COLO829 (cell line): ENCODE measurements around the gene EHD2.
"Not testable (repeated sequence)": the region's sequence is repeated elsewhere in the genome, so short reads cannot be mapped to it uniquely, and the experiment has no call there.

Source experiments
- DNase-seq: peaks from one replicate; pipeline ENCODE4 v3.0.0; 2012; ENCODE audit warnings: low spot score

Gene EHD2

GRCh38 chr19:47714855-47715254 lies 1.6 kb downstream of the EHD2 start:
- DNase-seq, result not testable (repeated sequence)

- no peak for DNase-seq
Measured at GRCh38 chr19:47716270-47716937, 3.2 kb downstream of the EHD2 start.

- DNase-seq, result not testable (repeated sequence)
Measured at GRCh38 chr19:47718415-47719046, 5.3 kb downstream of the EHD2 start.

- peak; percentile 26 for DNase-seq
Measured at GRCh38 chr19:47719047-47719859, 6.0 kb downstream of the EHD2 start.

DNA sequence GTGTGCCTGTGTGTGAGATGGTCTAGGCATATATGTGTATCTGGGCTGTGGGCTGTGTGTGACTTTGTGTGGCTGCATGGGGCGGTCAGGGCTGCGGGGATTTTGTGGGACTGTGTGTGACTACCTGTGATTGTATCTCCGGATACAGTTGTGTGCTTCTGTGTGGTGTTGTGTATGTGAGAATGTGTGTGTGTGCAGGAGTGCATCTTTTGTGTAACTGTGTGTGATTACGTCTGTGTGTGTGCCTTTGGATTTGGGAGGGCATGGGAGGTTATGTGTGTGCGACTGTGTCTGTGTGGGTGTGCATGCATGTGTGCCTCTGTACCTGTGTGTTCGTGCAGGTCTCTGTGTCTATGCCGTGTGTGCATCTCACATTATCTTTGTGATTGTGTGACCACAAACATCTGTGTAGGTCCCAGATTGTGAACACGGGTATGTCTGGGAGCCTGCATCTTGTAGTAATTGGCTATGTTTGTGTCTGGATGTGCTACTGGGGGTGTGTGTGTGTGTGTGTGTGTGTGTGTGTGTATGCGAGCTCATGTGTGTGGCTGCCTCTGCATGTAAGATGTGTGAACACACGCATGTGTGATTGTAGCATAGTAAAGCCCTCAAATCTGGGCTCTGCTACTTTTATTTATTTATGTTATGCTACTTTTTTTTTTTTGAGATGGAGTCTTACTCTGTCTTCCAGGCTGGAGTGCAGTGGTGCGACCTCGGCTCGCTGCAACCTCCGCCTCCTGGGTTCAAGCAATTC lies 7.6 kb downstream of the EHD2 start:
- no peak for DNase-seq

DNA sequence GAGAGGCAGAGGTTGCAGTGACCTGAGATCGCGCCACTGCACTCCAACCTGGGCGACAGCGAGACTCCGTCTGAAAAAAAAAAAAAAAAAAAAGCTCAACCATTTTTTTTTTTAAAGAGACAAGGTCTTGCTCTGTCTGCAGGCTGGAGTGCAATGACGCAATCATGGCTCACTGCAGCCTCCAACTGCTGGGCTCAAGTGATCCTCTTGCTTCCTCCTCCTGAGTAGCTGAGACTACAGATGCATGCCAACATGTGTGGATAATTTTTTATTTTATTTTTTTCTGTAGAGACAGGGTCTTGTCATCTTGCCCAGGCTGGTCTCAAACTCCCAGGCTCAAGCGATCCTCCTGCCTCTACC lies 10.3 kb downstream of the EHD2 start:
- no peak for DNase-seq

GRCh38 chr19:47725759-47726401 lies 12.7 kb downstream of the EHD2 start:
- no peak for DNase-seq

- DNase-seq, result no peak
Measured at GRCh38 chr19:47726467-47726866, 13.2 kb downstream of the EHD2 start.

DNA sequence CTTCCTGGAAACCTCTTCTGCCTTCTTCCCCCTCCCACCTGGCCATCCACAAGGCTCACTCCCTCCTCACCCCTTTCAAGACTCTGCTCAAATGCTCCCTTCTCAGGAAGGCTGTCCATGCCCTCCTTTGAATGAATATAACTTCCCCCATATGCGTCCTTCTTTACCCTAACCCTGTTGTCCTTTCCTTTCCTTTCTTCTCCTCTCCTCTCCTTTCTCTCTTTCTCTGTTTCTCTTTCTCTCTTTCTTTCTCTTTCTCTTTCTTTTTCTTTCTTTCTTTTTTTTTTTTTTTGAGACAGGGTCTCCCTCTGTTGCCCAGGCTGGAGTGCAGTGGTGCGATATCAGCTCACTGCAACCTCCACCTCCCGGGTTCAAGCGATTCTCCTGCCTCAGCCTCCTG lies 15.1 kb downstream of the EHD2 start:
- DNase-seq, result not testable (repeated sequence)

GRCh38 chr19:47729468-47729798 lies 16.2 kb downstream of the EHD2 start:
- DNase-seq, result no peak

DNA sequence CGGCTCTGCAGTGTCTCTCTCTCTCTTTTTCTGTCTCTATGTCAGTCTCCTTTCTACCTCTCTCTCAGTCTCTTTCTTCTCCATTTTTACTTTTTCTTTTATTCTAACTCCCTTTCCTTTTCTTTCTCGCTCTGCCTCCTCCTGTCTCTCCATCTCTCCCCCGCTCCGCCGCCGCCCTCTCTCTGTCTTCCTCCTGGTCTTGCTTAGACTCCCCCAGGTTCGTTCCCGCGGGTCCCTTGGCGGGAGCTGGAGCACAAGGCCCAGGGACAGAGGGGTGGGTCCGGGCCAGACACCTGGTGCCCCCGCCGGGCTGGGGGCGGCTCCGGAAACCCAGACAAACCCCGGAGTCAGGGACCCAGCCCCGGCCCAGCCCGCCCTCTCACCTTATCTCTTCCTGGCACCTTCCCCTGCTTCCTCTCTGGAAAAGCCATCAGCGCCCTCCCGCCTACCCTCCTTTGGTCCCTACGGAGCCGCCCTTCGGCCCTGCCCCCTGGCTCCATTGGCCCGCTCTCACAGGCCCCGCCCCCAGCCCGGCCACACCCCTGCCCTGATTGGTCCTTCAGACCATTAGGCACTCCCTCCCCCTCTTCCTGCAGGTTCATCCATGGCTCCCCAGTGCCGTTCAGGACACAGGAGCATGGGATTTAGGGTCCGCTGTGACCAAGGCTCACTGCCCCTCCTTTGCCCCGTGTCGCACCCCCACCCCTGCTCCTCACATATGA lies 16.7 kb downstream of the EHD2 start:
- no peak for DNase-seq

DNA sequence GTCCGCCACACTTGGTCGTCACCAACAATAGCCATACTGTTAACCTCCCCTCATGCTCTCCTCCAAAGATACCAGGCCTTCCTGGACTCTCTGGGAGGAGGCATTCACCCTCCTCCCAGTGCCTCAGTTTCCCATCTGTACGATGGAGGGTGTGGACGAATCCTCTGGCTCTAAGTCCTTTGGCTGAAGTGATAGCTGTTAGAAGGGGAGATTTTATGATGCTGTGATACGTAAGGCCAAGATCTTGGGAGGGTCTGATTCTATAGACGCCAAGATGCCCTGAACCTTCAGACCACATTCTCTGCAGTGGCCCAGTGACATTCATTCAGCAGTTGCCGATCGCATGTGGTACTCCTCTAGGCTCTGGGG lies 17.3 kb downstream of the EHD2 start:
- no peak for DNase-seq

DNA sequence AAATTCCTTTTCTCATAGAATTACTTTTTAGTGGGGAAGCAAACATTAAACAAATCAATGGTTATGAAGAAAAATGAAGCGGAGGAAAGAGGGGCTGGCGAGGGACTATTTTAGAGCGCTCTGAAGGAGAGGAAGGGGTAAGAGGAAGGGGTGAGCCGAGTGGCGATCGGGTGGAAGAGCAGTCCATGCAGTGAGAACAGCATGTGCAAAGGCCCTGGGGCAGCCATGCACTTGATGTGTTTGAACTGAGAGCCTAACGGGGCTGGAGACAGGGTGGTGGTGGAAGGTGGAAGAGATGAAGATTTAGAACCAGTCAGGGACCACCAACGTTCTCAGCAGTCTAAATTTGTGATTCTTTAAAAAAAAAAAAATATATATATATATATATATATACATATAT lies 17.7 kb downstream of the EHD2 start:
- no peak for DNase-seq

- DNase-seq, result no peak
Measured at GRCh38 chr19:47735131-47735530, 21.9 kb downstream of the EHD2 start.

DNA sequence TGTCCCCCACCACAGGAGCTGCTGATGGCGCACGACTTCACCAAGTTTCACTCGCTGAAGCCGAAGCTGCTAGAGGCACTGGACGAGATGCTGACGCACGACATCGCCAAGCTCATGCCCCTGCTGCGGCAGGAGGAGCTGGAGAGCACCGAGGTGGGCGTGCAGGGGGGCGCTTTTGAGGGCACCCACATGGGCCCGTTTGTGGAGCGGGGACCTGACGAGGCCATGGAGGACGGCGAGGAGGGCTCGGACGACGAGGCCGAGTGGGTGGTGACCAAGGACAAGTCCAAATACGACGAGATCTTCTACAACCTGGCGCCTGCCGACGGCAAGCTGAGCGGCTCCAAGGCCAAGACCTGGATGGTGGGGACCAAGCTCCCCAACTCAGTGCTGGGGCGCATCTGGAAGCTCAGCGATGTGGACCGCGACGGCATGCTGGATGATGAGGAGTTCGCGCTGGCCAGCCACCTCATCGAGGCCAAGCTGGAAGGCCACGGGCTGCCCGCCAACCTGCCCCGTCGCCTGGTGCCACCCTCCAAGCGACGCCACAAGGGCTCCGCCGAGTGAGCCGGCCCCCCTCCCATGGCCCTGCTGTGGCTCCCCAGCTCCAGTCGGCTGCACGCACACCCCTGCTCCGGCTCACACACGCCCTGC lies 27.8 kb downstream of the EHD2 start:
- DNase-seq, result no peak

DNA sequence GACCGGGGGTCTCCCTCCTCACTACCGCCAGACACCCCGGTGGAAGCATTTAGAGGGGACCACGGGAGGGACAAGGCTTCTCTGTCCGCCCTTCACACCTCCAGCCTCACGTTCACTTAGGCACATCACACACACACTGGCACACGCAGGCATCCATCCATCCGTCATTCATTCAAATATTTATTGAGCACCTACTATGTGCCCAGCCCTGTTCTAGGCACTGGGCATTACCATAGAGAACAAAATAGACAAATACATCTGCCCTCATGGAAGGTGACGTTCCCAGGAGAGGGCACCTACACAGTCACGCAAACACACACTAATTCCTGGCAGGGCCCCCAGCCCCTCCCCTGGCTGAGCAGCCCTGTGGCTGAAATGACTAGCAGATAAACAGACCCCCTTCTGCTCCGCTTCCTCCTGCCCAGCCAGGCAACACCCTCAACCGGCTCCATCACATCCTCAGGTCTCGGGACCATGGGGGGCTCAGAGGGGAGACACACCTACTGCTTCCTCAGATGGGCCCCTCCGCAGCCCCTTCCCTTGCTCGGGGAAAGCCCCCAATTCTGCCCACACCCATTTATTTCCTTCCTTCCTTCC lies 28.4 kb downstream of the EHD2 start:
- no peak for DNase-seq

DNA sequence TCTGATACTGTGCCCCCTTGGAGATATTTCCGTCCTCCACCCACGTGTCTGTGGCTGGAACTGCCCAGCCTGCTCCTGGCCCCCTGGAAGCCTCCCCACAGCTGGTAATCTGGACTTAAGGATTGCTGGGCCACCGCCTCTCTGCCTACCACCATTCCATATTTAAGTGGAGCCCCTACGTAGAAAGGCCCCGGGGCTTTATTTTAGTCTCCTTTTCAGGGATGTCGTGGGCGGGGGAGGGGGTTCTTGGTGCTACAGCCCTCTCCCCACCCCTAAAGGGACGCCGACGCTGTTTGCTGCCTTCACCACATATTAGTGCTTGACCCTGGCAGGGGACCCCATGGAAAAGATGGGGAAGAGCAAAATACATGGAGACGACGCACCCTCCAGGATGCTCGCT lies 29.4 kb downstream of the EHD2 start:
- no peak for DNase-seq

GRCh38 chr19:47745010-47745901 lies 32.0 kb downstream of the EHD2 start, which contains the start of gene NOP53:
Gene NOP53 (plus strand): TSS chr19:47745546. CDS start chr19:47745560, 14 bp downstream.
- peak; percentile 99 for DNase-seq

DNA sequence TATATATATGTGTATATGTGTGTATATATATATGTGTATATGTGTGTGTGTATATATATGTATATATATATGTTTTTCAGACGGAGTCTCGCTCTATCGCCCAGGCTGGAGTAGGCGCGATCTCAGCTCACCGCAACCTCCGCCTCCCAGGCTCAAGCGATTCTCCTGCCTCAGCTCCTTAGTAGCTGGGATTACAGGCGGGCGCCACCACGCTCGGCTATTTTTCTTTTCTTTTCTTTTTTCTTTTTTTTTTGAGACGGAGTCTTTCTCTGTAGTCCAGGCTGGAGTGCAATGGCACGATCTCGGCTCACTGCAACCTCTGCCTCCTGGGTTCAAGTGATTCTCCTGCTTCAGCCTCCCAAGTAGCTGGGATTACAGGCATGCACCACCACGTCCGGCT lies 32.9 kb downstream of the EHD2 start:
- DNase-seq, result not testable (repeated sequence)
